Epidermal melanocyte (primary cell): Measurements from ENCODE around the gene NDUFS3.
"Not testable (repeated sequence)": the region's sequence is repeated elsewhere in the genome, so short reads cannot be mapped to it uniquely, and the experiment has no call there.

ENCODE experiments used
- DNase-seq: peaks from one replicate; pipeline ENCODE4 v3.0.0; 2011; ENCODE audit warnings: low spot score; ENCODE audit not compliant: insufficient read length

NDUFS3 gene

DNA sequence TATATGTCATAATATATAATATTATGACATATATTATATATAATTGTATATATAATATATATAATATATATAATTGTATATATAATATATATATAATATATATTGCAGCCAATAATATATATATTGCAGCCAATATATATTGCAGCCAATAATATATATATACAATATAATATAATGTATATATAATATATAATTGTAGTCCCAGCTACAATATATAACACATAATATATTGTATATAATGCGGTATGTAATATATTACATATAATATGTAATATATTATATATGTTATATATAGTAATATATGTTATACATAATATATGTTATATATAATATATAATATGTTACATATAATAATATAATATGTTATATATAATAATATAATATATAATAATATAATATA lies 20.2 kb upstream of the NDUFS3 start:
- no peak for DNase-seq

DNA sequence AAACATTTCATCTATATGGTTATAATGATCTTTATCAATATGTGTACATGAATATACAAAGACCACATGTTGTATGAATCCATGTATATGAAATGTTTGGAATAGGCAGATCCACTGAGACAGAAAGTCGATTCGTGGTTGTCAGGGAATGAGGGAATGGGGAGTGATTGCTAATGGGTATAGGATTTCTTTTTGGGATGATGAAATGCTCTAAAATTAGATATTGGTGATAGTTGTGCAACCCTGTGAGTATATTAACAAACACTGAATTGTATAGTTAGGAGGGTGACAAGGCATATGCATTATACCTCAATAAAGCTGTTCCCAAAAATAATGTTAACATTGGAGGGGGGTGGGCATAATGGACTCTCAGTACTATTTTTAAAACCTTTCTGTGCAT lies 18.4 kb upstream of the NDUFS3 start:
- DNase-seq, result no peak

DNA sequence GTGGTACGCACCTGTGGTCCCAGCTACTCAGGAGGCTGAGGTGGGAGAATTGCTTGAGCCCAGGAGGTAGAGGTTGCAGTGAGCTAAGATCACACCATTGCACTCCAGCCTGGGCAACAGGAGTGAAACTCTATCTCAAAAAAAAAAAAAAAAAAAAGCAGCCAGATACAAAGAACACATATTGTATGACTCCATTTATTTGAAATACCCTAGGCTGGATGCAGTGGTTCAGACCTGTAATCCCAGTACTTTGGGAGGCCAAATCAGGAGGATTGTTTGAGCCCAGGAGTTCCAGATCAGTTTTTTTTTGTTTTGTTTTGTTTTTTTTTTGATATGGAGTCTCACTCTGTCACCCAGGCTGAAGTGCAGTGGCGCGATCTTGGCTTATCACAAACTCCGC lies 16.5 kb upstream of the NDUFS3 start:
- not testable (repeated sequence) for DNase-seq

DNA sequence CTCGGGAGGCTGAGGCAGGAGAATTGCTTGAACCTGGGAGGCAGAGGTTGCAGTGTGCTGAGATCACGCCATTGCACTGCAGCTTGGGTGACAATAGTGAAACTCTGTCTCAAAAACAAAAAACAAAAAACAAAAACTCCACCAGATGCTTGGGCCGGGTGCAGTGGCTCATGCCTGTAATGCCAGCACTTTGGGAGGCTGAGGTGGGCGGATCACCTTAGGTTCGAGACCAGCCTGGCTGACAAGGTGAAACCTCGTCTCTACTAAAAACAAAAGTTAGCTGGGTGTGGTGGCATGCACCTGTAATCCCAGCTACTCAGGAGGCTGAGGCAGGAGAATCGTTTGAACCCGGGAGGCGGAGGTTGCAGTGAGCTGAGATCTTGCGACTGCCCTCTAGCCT lies 14.5 kb upstream of the NDUFS3 start:
- not testable (repeated sequence) for DNase-seq

DNA sequence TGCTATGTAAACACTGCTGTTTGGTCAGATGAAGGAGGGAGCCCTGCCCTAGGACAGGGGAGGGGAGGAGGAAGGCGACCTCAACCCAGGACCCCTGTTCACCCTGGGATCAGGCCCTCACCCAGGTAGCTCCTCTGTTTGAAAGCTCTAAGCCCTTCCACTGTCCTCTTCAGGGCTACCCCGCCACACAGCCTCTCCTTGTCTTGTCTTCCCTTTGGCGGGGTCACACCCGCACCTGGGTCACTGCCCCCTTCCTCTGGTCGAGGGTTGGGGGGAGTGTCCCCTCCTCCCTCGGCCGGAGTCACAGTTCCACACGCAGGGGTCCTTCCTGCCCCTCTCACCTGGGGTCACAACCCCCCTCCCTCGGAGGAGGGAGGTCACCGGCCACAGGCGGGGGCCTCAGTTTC lies 13.9 kb upstream of the NDUFS3 start:
- no peak for DNase-seq

DNA sequence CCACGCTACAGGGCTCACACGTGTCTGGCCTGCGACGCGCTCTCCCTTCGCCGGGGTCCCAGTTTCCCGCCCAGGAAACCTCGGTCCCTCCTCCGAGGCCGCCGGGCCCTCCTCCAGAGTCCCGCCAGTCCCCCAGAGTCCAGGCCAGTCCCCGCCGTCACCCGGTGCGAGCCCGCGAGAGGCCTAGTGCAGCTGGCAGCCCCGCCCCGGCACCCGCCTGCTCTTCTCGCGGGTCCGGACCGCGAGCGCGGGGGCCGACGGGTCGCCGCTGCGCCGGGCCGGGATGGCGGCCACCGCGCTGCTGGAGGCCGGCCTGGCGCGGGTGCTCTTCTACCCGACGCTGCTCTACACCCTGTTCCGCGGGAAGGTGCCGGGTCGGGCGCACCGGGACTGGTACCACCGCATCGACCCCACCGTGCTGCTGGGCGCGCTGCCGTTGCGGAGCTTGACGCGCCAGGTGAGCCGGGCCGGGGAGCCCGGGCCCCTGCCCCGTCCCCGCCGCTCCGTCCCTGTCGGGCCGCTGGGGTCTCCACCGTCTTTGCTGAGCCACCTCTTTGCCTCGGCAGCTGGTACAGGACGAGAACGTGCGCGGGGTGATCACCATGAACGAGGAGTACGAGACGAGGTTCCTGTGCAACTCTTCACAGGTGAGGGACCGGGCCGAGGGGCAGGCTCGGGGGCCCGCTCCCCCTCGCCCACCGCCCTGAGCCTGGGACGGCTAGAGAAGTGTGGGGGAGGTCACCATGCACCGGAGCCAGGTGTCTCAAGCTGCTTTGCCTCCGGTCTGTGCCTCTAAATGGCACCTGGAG lies 13.3 kb upstream of the NDUFS3 start, which contains the start of gene PTPMT1:
Gene PTPMT1, plus strand, starts transcription at position 260 of the 809 bp plus-strand sequence. Its CDS starts 24 bp downstream, at position 284.
- no peak for DNase-seq

DNA sequence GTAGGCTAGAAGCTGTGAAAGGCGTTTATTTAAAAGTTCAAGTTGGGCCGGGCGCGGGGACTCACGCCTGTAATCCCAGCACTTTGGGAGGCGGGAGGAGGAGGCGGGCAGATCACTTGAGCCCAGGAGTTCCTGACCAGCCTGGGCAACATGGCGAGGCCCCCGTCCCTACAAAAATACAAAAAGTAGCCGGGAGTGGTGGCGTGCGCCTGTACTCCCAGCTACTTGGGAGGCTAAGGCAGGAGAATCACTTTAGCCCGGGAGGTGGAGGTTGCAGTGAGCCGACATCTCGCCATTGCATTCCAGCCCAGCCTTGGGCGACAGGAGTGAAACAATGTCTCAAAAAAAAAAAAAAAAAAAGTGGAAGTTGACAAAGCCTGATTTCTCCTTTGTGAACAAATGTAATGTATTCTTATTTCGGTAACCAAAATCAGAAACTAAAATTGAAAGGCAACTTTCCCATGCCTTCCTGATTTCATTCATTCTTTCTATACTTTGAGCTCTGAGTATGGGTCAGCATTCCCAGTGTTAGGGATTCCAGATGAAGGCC lies 12.7 kb upstream of the NDUFS3 start:
- no peak for DNase-seq

DNA sequence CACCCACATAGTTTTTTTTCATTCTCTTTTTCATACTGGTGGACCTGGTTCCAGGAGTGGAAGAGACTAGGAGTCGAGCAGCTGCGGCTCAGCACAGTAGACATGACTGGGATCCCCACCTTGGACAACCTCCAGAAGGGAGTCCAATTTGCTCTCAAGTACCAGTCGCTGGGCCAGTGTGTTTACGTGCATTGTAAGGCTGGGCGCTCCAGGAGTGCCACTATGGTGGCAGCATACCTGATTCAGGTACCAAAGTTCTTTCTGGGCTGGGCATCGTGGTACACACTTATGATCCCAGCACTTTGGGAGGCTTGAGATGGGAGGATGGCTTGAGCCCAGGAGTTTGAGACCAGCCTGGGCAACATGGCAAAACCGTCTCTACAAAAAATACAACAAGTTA lies 9.2 kb upstream of the NDUFS3 start:
- no peak for DNase-seq

DNA sequence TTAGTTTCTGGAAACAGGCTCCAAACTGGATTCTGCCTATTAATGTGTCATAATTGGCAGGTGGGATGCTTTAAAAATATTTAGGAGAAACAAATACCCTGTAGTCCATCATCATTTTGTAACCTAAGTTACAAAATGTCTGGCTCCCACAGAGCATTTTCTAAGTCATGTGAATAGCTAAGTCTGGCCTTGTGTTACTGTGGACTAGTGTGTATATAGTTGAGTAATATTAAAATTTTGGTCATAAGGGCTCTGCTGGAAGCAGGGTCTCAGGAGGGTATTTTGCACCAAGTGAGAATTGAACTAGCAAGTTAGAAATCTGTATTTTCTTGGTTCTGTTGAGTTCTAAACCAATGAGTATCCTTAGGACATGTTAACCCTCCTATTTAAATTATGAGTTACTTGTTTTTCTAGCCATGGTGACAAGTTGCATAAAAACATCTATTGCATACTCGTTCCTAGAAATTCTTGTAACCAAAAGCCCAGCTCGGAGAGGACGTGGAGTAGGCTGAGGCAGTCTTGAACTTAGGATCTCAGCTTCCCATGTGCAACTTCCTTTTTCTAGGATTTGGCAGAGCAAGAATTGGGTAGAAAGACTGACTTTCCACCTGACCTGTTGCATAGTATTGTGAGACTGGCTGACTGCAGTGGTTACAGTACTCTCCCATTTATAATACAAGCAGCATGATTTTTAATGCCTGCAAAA lies 8.1 kb upstream of the NDUFS3 start:
- no peak for DNase-seq

DNA sequence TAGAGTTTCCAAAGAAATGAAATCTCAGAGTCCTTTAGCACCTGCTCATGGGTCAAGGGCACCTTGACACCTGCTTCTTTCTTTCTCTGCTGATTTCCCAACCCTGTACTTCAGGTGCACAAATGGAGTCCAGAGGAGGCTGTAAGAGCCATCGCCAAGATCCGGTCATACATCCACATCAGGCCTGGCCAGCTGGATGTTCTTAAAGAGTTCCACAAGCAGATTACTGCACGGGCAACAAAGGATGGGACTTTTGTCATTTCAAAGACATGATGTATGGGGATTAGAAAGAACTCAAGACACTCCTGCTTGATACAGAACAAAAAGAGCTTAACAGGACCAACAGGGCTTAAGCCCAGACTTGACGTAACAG lies 7.5 kb upstream of the NDUFS3 start:
- no peak for DNase-seq

DNA sequence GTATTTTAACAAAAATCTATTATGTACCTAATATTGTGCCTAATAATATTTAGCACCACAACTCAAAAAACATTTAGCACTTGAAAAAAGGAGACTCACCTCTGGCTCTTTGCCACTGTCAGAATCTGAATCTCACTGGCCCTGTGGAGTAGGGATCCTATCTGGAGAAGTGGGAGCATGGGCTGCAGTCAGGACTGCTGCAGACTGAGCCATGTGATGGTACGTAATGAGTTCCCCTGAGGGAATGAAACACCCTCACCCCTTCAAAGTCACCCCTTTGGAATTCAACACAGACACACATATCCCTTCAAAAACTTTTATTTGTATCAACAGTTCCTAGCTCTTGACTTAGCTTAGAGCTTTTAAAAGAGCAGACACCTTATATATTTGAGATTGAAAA lies 7.0 kb upstream of the NDUFS3 start:
- no peak for DNase-seq

DNA sequence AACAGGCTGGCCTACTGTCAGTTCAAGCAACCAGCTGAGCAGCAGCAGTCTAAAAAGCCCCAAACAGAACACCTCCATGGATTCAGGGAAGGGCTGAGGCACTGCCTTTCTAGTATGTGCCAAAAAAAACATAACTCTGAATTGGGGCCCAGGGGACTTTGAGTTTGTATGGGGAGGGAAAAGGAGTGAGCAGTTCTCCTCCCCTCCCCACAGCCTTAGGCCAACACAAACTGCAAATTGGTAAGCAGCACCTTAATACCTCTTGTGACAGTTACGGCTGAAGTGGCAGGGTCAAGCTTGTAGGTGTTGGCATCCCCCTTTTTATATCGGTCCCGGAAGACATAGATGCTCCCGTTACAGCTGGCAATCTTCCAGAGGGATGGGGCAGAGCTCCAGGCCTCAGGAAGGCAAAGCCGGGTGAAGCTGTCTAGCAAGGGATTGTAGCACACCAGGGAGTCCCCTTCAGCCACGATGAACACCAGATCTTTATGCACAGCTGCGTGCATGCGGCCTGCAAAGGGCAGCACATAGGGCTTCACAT lies 6.1 kb upstream of the NDUFS3 start:
- DNase-seq, result no peak

DNA sequence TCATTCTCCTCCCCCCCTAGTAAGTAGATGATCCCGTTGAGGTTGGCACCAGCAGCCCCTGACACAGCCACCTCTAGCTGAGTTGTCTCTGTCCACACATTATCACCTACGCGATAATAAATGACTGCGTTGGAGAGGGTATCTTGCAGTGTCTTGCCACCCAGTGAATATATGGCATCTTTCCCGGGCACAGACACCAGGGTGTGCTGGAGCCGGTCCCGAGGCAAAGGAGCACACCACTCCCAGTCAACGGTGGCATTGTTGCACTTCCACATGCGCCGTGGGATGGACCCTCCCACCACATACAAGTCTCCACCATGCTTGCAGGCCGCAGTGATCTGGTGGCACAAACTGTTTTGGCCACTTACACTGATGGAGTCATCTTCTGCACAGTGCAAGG lies 5.6 kb upstream of the NDUFS3 start:
- DNase-seq, result no peak

DNA sequence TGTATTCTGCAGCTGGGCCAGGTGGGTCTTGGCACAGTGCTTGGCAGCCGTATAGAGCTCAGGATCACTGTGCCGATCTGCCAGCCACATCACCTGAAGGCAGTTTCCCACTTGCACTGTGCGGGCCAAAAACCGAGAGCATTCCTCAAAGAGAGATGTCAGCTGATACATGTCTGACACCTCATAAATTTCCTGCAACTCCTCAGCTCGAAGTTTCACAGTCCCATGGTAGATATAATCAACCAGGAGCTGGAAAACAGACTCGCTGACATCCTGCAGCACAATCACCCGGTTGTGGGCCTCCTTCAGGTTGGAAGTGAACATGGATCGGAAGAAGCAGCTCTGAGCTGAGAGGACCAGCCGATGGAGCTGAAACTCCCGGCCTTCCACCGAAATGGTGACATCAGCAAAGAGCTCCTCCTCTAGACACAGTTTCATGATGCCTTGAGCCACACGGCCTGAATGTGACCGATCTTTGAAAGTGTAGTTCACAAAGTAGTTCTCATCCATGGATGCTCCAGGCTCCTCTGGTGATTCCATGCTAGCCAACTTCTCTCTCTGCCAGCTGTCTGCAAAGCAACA lies 1.3 kb upstream of the NDUFS3 start:
- no peak for DNase-seq

DNA sequence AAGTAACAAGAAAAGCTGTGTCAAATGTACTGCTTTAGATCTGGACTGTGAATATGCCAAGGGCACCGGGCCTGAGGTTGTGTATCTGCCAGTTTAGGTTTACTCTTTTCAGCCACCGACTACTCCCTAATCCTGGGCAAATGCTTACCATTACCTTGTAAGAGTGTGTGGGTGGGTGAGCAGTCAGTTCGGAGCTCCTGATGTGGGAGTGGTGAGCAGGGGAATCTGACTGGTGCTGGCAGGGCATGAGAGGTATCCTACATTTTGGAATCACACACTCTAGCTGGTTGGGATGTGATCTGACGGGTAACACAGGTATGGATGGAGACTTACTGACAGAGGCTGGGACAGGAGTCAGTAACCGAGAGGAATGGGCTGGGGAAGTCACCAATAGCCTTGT lies 5.0 kb downstream of the NDUFS3 start:
- DNase-seq, result no peak

DNA sequence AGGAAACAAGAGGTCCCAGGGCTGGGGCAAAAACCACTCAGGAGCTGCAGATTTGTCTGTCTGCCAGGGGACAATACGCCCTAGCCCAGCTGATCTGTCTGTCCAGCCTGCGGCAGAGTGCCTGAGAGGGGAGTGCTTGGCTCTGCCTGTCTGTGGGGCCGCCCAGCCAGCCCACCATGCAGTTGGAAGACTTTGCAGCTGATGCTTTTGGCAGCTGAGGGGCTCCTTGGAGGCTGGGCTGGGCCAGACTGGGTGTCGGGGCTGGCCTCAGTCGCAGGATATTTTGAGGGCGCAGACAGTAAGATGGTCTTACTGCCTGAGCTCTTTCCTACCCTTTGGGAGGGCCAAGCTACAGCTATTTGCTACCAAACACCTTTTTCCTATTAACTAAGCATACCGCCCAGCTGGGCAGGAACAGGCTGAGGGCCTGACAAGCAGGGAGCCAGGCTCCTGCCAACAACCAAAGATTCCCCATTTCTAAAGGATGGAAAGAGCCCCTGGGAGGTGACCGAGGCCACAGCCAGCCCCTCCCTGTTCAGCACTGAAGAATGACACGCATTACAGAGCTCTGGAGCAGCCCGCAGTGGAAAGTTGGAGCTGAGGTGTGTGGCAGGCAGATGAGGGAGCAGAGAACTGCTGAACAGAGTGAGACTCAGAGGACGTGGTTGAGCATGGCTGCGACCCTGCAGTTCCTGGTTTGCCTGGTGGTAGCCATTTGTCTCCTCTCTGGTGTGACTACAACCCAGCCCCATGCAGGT lies 7.4 kb downstream of the NDUFS3 start, which contains the start of gene FAM180B:
Gene FAM180B, plus strand, starts transcription at position 581 of the 758 bp plus-strand sequence. Its CDS starts 91 bp downstream, at position 672.
- no peak for DNase-seq

DNA sequence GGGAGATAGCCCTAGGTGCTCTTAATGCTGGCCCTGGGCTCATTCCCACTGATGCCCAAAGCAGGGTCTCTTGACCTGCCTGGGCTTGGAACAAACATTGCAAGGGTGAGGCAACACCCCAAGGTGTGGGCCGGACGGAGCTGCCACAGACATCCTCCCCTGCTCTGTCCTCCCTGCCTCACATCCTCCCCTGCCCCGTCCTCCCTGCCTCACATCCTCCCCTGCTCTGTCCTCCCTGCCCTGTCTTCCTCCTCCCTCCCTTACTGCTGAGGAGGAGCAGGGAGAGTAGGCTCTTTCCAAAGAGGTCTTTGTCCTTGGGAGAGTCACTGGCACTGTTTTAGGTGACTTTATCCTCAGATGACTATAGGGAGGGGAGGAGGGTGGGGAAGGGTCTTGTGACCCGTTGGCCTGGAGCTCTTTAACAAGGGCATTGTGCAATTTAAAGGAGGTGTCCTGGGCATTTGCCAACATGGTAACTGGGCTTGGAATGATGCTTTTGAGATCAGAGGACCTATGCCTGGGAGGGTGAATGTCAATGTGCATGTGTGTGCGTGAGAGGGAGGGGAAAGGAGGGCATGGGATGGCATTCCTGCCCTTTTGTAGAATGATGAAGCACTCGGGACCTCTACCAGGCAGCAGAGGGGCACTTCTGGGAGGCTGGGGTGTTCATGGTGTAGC lies 8.3 kb downstream of the NDUFS3 start:
- DNase-seq, result no peak

DNA sequence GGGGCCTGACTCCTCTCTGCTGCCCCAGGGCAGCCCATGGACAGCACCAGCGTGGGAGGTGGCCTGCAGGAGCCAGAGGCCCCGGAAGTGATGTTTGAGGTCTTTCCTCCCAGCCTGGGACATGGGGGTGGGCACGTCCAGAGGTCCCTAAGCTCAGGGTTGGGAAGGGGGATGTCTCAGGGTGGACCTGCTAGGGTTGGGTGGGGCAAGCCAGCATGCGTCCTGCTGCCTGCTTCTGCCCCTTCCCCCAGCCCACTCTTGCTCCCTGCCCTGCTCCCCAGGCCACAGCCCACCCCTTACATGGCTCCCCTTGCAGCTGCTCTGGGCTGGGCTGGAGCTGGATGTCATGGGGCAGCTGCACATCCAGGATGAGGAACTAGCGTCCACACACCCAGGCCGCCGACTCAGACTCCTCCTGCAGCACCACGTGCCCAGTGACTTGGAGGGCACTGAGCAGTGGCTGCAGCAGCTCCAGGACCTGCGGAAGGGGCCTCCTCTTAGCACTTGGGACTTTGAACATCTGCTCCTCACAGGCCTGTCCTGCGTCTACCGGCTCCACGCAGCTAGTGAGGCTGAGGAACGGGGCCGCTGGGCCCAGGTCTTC lies 9.0 kb downstream of the NDUFS3 start:
- DNase-seq, result no peak

DNA sequence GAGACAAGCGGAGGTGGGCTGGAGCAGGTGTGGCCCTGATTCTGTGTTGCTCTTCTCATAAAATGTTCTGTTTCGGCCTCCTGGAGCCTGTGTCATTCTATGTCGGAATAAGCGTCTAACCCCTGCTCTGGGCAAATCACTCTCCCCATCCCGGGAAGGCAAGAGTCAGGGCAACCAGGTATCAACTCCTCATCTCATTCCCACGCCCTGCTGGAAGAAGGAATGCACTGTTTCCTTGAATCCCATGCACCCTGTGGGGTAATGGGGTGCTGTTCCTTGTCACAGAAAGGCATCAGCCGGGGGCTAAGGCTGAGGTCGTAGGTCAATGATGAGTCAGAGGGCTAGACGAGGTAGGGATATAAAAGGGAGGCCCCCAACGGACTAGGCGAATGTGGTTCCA lies 10.2 kb downstream of the NDUFS3 start:
- no peak for DNase-seq

DNA sequence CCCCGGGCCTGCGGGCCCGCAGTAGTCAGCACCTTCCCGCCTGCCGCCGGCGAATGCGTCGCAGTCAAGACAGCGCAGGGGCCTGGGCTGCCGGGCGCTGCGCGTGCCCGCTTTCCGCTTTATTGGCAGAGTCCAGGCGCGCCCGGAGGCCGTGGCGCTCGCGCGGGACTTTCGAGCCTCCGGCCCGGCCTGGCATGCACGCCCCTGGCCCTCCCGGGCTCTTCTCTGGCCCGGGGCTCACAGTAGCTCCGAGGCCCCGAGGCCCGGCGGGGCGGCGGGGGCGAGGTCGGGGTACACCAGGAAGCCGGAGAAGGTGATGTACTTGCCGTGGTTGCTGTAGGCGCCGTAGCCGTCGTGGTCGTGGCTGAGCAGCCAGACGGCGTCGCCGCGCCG lies 10.7 kb downstream of the NDUFS3 start:
- DNase-seq, result no peak
